Measurements from ENCODE around the gene TXNRD1. TPM values are rescaled to one million over a fixed set of nuclear protein-coding genes. Genes with fewer than 3 reads are reported as not detected.

Gene TXNRD1
- total RNA-seq, 2 experiments from 2014 or later: 80.9 to 82.7 TPM

DNA sequence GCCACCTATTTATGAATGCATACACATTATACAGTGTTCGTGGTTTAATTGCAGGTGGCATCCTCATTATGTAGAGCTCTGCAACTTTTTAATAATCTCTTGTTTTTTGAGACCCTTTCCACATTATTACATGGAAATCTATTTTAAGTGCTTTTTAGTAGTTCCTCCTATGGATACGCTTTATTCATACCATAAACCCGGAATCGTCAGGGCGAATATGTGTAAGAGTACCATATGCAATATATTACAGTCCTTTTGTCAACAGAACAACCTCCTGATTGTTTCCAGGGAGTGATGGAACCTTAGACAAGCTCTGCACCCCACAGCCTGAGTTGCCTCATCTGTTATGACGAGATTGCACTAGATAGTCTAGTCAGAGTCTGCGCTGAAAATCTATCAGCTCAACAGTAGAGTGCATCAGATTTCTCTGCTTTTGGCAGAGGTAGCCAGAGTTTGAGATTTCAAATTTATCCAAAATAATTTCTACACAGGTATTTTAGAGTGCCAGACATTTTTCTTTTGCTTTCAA, 121.5 kb downstream of the TXNRD1 start:
- ChIA-PET CTCF (interaction anchor here (1.2 to 1.3 kb wide), 4 partner anchors 10 to 29 kb away, joined by 3 to 4 read pairs (median 3); no protein-coding TSS in a partner anchor), POLR2A (no interaction called here)

DNA sequence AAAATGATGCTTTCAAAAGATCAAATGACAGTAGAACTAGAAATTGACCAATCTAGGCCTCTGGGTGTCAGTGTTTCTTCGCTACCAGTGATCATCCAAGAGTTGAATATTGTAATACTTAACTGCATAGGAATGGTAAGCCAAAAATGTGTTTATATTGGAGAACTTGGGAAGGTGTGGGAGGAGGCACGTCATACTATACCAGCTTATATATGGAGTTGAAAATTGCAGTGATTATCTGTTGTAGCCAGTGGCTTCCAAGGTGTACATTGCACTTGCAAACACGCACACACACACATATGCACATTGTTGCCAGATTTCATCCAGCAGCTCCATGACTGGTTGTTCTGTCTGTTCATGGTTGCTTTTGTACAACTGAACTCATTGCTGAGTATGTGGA, 124.1 kb downstream of the TXNRD1 start:
- Mint-ChIP-seq H3K4me1 (peaks cover 3% of the 10 kb centered on the region), H3K27ac (no peak overlapping the region), H3K9me3 (no peaks in the 10 kb centered on the region), H3K4me3 (no peak overlapping the region), H3K36me3 (ENCODE audit: low read depth) (peaks cover 47% of the 10 kb centered on the region), H3K27me3 (no peaks in the 10 kb centered on the region)
- POLR2A ChIA-PET: interaction anchor here (0.6 kb wide), 1 partner anchor 27 kb away, joined by 5 read pairs; no protein-coding TSS in a partner anchor
- CTCF ChIA-PET: interaction anchor here (0.9 to 1.4 kb wide), 5 partner anchors 12 to 125 kb away, joined by 3 to 7 read pairs (median 5); no protein-coding TSS in a partner anchor
- no peak for DNase-seq

More for the DNA sequence above, 121.5 kb downstream of the TXNRD1 start:
- Mint-ChIP-seq H3K9me3 (no peaks in the 10 kb centered on the region), H3K36me3 (ENCODE audit: low read depth) (peaks cover 44% of the 10 kb centered on the region), H3K27ac (no peak overlapping the region), H3K27me3 (no peaks in the 10 kb centered on the region), H3K4me1 (no peaks in the 10 kb centered on the region), H3K4me3 (no peak overlapping the region)
- no peak for DNase-seq

DNA sequence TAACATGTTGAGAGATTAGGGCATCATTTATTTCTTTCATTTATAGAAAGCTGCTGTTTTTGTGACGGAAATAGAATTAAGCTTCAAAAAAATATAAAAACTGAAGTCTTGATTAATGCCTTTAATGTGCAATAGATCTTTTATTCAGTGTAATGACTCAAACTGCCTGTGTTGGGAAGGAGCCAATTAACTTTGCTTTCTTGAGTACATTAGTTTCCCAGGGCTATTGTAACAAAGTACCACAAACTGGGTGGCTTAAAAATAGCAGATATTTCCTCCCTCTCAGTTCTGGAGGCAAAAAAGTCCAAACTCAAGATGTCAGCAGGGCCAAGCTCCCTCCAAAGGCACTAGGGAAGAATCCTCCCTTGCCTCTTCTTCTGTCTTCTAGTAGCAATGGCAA, 124.6 kb downstream of the TXNRD1 start:
- H3K36me3 Mint-ChIP-seq (ENCODE audit: low read depth): peaks cover 47% of the 10 kb centered on the region
- H3K27ac Mint-ChIP-seq: no peak overlapping the region
- no peaks in the 10 kb centered on the region for H3K27me3 Mint-ChIP-seq
- POLR2A ChIA-PET: no interaction called here
- H3K4me3 Mint-ChIP-seq: no peak overlapping the region
- H3K9me3 Mint-ChIP-seq: no peaks in the 10 kb centered on the region
- CTCF ChIA-PET: interaction anchor here (1.0 to 1.4 kb wide), 3 partner anchors 12 to 23 kb away, joined by 3 to 7 read pairs (median 5); no protein-coding TSS in a partner anchor
- H3K4me1 Mint-ChIP-seq: peaks cover 3% of the 10 kb centered on the region
- DNase-seq: no peak

DNA sequence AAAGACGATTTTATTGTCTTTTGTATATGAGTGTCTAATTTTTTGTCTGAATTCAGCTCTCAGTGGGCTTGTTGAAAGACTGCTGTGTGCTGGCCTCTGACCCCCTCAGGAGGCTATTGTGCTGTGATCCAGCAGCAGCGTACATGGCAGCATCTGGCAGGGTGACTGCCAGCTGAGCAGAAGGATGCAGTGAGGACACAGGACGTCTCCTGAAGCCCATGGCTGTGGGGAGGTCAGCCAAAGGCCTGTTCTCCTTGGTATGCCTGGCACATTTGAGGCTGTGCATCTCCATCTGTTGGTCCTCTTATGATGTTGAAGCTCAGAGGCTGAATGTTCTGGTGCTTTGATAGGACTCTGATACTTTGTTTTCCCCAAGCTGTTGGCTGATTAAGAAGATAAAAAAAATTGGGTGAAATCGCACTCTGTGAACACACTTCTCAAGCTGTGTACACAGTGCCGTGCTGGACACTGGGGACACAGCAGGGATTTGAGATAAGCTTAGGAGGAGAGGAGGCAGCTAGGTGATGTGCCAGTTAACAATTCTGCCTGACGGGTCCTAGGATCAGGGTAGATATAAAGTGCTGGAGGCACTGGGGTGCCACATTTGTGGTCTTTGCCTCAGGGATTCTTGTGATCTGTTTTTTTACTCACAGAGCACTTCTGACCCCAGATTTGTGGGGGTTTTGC, 125.5 kb downstream of the TXNRD1 start:
- ChIA-PET CTCF (interaction anchor here (0.6 to 1.9 kb wide), 4 partner anchors 16 to 691 kb away, joined by 3 to 5 read pairs (median 3); no protein-coding TSS in a partner anchor), POLR2A (no interaction called here)
- Mint-ChIP-seq H3K36me3 (ENCODE audit: low read depth) (peaks cover 49% of the 10 kb centered on the region), H3K4me3 (no peak overlapping the region), H3K27me3 (no peaks in the 10 kb centered on the region), H3K9me3 (no peaks in the 10 kb centered on the region), H3K27ac (no peak overlapping the region), H3K4me1 (peaks cover 3% of the 10 kb centered on the region)
- no peak for DNase-seq

DNA sequence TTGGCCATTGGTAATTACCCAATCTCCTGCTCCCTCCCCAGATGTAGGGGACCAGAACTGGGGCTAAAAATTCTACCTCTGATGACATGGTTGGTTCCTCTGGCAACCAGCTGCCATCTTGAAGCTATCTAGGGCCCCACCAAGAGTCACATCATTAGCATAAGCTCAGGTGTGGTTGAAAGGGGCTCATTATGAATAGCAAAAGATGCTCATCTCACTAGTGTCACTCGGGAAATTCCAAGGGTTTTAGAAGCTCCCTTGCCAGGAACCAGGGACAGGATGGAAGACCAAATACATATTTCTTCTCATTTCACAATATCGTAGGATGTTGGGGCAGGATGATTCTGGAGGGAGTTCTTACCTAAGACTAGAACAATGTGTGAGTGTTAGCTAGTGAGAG, 126.6 kb downstream of the TXNRD1 start:
- H3K4me1 Mint-ChIP-seq: peaks cover 3% of the 10 kb centered on the region
- H3K9me3 Mint-ChIP-seq: no peaks in the 10 kb centered on the region
- no peak overlapping the region for H3K27ac Mint-ChIP-seq
- no peak overlapping the region for H3K4me3 Mint-ChIP-seq
- ChIA-PET POLR2A (no interaction called here), CTCF (interaction anchor here (1.9 kb wide), 1 partner anchor 14 kb away, joined by 5 read pairs; no protein-coding TSS in a partner anchor)
- peaks cover 43% of the 10 kb centered on the region for H3K36me3 Mint-ChIP-seq (ENCODE audit: low read depth)
- DNase-seq: no peak
- no peaks in the 10 kb centered on the region for H3K27me3 Mint-ChIP-seq

DNA sequence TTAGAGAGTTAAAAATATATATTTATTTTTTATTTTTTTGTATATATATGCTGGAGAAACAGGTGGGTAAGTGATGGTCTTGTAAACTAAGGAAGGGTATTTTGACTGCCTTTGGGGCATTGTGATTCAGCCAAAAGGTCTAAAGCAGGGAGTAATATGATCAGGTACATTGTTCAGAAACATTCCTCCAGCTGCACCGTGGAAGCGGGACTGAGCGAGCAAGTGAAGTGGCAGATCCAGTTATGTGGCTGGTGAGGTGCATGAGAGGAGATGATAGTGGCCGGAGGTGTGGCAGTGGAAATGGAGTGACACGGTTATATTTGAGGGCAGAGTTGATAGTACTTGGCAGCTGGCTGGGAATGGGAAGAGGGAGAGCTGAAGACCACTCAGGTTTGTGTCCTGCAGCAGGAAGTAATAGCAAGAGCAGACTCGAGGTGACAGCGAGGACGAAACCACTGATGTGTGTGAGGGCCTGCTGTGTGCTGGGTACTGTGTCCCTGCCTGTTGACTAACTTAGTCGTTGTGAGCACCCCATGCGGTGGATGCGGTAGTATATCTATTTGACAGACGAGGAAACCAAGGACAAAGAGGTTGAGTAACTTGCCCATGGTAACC, 127.2 kb downstream of the TXNRD1 start:
- DNase-seq: no peak
- Mint-ChIP-seq H3K27me3 (no peaks in the 10 kb centered on the region), H3K4me3 (no peak overlapping the region), H3K9me3 (no peaks in the 10 kb centered on the region), H3K27ac (no peak overlapping the region), H3K4me1 (peaks cover 3% of the 10 kb centered on the region), H3K36me3 (ENCODE audit: low read depth) (peaks cover 45% of the 10 kb centered on the region)
- ChIA-PET CTCF (interaction anchor here (1.9 kb wide), 2 partner anchors 8 to 14 kb away, joined by 5 to 6 read pairs; no protein-coding TSS in a partner anchor), POLR2A (no interaction called here)

DNA sequence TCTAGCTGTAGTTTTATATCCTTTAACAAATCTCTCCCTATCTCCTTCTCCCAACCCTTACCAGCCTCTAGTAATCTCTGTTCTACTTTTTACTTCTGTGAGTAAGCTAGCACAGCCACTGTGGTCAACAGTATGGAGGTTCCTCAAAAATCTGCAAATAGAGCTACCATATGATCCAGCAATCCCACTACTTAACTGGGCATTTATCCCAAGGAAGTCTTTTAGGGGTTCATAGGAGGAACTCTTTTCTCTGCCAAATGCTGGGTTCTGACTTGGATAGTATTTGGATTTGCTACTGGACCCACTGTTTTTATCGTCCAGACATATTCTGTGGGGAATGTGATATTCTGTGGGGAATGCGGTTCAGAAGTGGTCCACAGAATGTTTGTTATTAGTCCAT, 129.1 kb downstream of the TXNRD1 start:
- ChIA-PET CTCF (interaction anchor here (1.2 to 1.9 kb wide), 2 partner anchors 9 to 10 kb away, joined by 3 to 6 read pairs; no protein-coding TSS in a partner anchor), POLR2A (no interaction called here)
- H3K9me3 Mint-ChIP-seq: no peaks in the 10 kb centered on the region
- H3K4me1 Mint-ChIP-seq: peaks cover 3% of the 10 kb centered on the region
- H3K27ac Mint-ChIP-seq: no peak overlapping the region
- H3K27me3 Mint-ChIP-seq: no peaks in the 10 kb centered on the region
- no peak overlapping the region for H3K4me3 Mint-ChIP-seq
- peaks cover 49% of the 10 kb centered on the region for H3K36me3 Mint-ChIP-seq (ENCODE audit: low read depth)
- DNase-seq: no peak

DNA sequence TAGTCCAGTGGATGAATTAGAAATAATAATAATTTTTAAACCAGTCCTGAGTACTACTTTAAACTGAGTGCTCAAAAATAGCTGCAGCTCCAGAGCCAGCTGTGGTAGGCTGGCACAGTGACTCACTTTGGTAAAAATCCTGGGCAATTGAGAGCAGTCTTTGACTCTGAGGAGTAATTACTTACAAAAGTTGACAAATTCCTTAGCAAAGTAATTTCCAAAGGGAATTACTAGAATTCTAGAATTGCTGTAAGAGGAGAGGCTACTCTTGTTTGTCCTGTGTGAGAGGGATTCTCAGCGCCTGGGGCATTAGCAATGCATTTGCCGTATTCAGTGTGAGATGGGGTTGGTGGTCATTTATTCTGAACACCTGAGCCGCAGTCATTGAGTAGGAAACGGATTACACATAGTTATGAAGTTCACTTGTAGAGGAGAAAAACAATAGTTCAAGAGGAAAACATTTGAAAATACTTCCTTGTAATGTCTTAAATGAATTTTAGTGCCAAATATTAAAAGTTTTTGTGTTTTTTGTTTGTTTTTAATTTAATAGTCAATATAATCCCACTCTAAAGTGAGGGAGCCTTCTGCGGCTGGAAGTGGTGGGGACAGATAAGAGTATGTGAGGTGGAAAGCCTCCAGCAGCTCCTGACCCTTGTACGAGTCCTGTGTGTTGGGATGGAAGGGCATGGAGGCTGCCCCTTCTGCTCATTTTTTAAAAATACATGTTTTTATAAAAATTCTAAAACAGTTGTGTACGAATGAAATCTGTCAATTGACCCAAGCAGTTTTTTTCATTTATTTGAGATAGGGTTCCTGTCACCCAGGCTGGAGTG, 129.9 kb downstream of the TXNRD1 start:
- Mint-ChIP-seq H3K27me3 (no peaks in the 10 kb centered on the region), H3K27ac (no peak overlapping the region), H3K4me3 (no peak overlapping the region), H3K4me1 (peaks cover 3% of the 10 kb centered on the region), H3K36me3 (ENCODE audit: low read depth) (peaks cover 42% of the 10 kb centered on the region), H3K9me3 (no peaks in the 10 kb centered on the region)
- ChIA-PET POLR2A (no interaction called here), CTCF (interaction anchor here (1.2 kb wide), 1 partner anchor 9 kb away, joined by 3 read pairs; no protein-coding TSS in a partner anchor)
- no peak for DNase-seq

DNA sequence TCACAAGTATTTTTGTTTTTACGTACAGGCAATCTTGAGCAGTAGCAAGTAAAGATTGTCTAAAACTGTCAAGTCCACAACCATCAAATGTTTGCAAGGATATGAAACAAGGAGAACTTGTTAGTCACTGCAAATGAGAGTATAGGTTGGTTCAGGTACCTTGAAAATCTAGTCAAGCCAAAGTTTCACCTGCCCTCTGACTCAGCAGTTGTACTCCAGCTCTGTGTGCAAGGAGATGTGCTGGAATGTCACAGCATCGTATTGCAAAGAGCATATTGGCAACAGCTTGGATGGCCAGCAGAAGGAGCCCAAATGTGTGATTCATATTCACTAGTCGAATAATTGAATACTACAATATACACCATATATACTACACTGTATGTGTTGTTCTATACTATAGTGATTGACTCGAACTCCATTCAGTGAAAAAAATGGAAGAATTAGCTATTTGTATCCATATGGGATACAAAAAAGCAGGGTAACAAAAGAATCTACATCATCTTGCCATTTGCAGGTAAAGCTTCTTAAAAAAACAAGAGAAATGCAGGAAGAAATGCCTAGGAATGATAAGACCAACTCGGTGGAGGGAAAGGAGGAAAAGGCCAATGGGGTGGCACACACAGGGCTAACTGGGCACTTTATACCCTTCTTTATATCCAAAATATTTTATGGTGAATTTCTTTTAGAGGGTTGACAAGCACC, 131.9 kb downstream of the TXNRD1 start:
- ChIA-PET CTCF (interaction anchor here (1.2 kb wide), 1 partner anchor 10 kb away, joined by 3 read pairs; no protein-coding TSS in a partner anchor), POLR2A (no interaction called here)
- H3K4me3 Mint-ChIP-seq: no peak overlapping the region
- no peak overlapping the region for H3K27ac Mint-ChIP-seq
- DNase-seq: no peak
- peaks cover 3% of the 10 kb centered on the region for H3K4me1 Mint-ChIP-seq
- H3K27me3 Mint-ChIP-seq: no peaks in the 10 kb centered on the region
- no peaks in the 10 kb centered on the region for H3K9me3 Mint-ChIP-seq
- peaks cover 34% of the 10 kb centered on the region for H3K36me3 Mint-ChIP-seq (ENCODE audit: low read depth)

DNA sequence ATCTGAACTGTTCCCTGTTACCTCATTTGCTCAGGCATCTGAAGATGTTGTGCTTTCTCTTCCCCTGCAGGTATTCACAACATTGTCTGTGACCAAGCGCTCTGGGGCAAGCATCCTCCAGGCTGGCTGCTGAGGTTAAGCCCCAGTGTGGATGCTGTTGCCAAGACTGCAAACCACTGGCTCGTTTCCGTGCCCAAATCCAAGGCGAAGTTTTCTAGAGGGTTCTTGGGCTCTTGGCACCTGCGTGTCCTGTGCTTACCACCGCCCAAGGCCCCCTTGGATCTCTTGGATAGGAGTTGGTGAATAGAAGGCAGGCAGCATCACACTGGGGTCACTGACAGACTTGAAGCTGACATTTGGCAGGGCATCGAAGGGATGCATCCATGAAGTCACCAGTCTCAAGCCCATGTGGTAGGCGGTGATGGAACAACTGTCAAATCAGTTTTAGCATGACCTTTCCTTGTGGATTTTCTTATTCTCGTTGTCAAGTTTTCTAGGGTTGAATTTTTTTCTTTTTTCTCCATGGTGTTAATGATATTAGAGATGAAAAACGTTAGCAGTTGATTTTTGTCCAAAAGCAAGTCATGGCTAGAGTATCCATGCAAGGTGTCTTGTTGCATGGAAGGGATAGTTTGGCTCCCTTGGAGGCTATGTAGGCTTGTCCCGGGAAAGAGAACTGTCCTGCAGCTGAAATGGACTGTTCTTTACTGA, 132.9 kb downstream of the TXNRD1 start:
- no peak for DNase-seq
- H3K4me1 Mint-ChIP-seq: no peaks in the 10 kb centered on the region
- peaks cover 28% of the 10 kb centered on the region for H3K36me3 Mint-ChIP-seq (ENCODE audit: low read depth)
- H3K9me3 Mint-ChIP-seq: no peaks in the 10 kb centered on the region
- H3K27ac Mint-ChIP-seq: no peak overlapping the region
- ChIA-PET CTCF (interaction anchor here (1.2 kb wide), 1 partner anchor 11 kb away, joined by 3 read pairs; no protein-coding TSS in a partner anchor), POLR2A (no interaction called here)
- H3K4me3 Mint-ChIP-seq: no peak overlapping the region
- H3K27me3 Mint-ChIP-seq: no peaks in the 10 kb centered on the region

DNA sequence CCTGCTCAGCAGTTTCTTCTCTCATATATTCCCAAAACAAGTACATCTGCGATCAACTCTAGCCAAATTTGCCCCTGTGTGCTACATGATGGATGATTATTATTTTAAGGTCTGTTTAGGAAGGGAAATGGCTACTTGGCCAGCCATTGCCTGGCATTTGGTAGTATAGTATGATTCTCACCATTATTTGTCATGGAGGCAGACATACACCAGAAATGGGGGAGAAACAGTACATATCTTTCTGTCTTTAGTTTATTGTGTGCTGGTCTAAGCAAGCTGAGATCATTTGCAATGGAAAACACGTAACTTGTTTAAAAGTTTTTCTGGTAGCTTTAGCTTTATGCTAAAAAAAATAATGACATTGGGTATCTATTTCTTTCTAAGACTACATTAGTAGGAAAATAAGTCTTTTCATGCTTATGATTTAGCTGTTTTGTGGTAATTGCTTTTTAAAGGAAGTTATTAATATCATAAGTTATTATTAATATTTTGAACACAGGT, 133.5 kb downstream of the TXNRD1 start:
- Mint-ChIP-seq H3K36me3 (ENCODE audit: low read depth) (peaks cover 28% of the 10 kb centered on the region), H3K4me1 (no peaks in the 10 kb centered on the region), H3K9me3 (no peaks in the 10 kb centered on the region), H3K4me3 (no peak overlapping the region), H3K27ac (no peak overlapping the region), H3K27me3 (no peaks in the 10 kb centered on the region)
- CTCF ChIA-PET: no interaction called here
- no peak for DNase-seq
- POLR2A ChIA-PET: no interaction called here

Data from activated CD4-positive, alpha-beta T cell treated with anti-CD3 and anti-CD28 coated beads, Interleukin-2, amount 10 ng/mL, durations not matched to agents 7 days and 5 days (primary cell).